ENCODE data around the gene RPL29. TPM values are rescaled to one million over a fixed set of nuclear protein-coding genes. Genes with fewer than 3 reads are reported as not detected.

RPL29 gene

GRCh38 chr3:51944451-51945021, 51.2 kb downstream of the RPL29 start:
- WGBS, 2 donors (ENCODE audit: extremely low coverage in 2 of 2, insufficient read length in 2 of 2, insufficient replicate concordance in 1 of 2), result no CpG with 5 or more reads among the region's 11 CpGs

More at GRCh38 chr3:51944451-51945021, 51.2 kb downstream of the RPL29 start:
- Histone ChIP-seq H3K14ac (ENCODE audit: low read length) (no peak overlapping the region), H2BK12ac (ENCODE audit: low read length) (no peak overlapping the region), H3K79me1 (ENCODE audit: low read depth, low read length) (peaks cover 2% of the 10 kb centered on the region), H3K4me2 (ENCODE audit: insufficient read depth, low read length, poor library complexity, severe bottlenecking) (no peak overlapping the region), H2AK5ac (ENCODE audit: low read depth, low read length) (peak overlapping the region; percentile 71), H3K4me3 (ENCODE audit: low read length in 2 of 2) (no peak overlapping the region), H3K27me3 (ENCODE audit: control insufficient read depth in 3 of 3, insufficient read depth in 3 of 3, low read depth in 1 of 3, low read length in 3 of 3) (peaks cover 0 to 2% (median 0%) of the 10 kb centered on the region in 3 experiments), H4K91ac (ENCODE audit: low read depth, low read length, poor library complexity) (peak overlapping the region; percentile 56), H3K18ac (ENCODE audit: low read length) (no peak overlapping the region), H2BK5ac (ENCODE audit: low read length) (peak overlapping the region; percentile 56), H4K8ac (ENCODE audit: low read depth, low read length) (no peak overlapping the region), H3K4me1 (ENCODE audit: control insufficient read depth in 2 of 2, insufficient read depth in 1 of 2, low read depth in 1 of 2, low read length in 2 of 2) (peaks cover 7% of the 10 kb centered on the region in 2 donors), H2BK120ac (ENCODE audit: low read depth, low read length) (no peak overlapping the region), H3K9ac (ENCODE audit: low read depth, low read length, poor library complexity) (peak overlapping the region; percentile 2), H3K27ac (replicated peaks; ENCODE audit: low read length) (no peak overlapping the region), H2BK15ac (ENCODE audit: low read length) (peak overlapping the region; percentile 30), H3K23ac (ENCODE audit: low read depth, low read length, poor library complexity) (peak overlapping the region; percentile 10), H3K36me3 (replicated peaks in 1 of 2; ENCODE audit: control insufficient read depth in 2 of 2, insufficient read depth in 2 of 2, low read length in 2 of 2) (no peaks in the 10 kb centered on the region), H3K4ac (ENCODE audit: low read length) (no peak overlapping the region), H3K9me3 (replicated peaks in 1 of 2; ENCODE audit: control insufficient read depth in 2 of 2, insufficient read depth in 1 of 2, low read depth in 1 of 2, low read length in 2 of 2) (peaks cover 0 to 3% of the 10 kb centered on the region in 2 donors), H2AFZ (ENCODE audit: low read length) (no peak overlapping the region)
- DNase-seq (ENCODE audit: low spot score), result no peak

Small RNAs within 50 kb of the gene (small RNA-seq; reads per million reads assigned to genes)
- gene AC115284.1 (ENCODE audit: insufficient read depth), result not detected
